Stimulated activated CD4-positive, alpha-beta T cell treated with anti-CD3 and anti-CD28 coated beads, Interleukin-12 subunit alpha, Interleukin-12 subunit beta, amount 100 ng/mL, for 4 hours (primary cell): ENCODE results near the gene PDE4D.

Source experiments
- DNase-seq: peaks from one replicate; pipeline ENCODE4 v3.0.0-alpha.2; 2020

The PDE4D gene

GRCh38 chr5:59648949-59649921 is 244.3 kb downstream of the PDE4D start:
- DNase-seq, result no peak

DNA sequence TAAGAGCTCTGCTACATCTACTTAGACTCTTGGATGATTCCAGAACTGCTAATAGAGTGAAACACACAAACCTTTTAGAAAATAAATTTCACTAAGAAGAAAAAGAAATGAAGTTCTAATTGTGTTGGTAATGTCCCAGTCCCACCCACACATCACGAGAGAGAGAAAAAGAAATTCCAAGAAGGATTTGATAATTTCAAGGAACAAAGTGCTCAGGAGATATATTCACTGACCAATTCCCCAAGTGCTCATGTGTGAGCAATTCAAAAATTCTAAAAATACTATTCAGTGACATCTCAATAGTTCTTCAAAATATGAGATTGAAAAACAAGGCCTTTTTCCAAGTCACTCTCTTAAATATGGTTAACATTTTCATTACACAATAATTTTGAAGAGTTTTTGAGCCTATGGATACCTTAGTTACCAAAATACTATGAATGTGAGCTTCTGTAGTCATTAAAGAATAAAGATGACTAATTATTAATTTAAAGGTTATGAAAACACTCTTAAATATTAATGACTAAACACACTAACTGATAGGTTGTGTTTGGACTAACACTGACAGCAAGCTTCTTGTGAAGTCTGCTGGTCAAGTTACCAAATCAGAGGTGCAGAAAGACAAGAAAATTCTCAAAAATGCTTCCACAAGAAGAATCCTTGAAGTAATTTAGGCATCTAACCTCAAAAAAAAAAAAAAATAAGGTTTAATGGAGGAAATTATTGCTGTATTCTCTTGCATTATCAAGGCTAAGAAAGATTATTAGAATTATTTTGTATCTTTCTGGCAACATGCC is 245.3 kb downstream of the PDE4D start:
- DNase-seq, result no peak

GRCh38 chr5:59645380-59645779 is 248.1 kb downstream of the PDE4D start:
- DNase-seq, result no peak

DNA sequence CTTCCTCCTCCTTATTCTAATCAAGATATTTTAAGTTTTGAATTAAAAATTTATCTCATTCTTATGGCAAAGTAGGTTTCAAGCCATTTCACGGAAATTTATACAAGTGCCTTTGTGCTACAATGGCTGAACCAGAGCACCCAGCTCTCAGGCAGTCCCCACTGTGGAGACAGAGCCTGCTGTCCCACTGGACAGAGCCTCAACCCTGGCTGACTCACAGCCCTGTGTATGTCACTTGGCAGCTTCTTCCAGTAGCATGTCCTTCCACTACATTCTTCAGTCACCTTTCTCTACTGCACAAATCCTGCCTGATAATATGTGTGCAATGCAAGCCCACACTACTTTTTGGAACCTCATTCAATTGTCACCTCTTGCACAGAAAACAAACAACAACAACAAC is 253.1 kb downstream of the PDE4D start:
- DNase-seq, result no peak

- DNase-seq, result no peak
Observed at GRCh38 chr5:59637884-59638580, 255.5 kb downstream of the PDE4D start.

DNA sequence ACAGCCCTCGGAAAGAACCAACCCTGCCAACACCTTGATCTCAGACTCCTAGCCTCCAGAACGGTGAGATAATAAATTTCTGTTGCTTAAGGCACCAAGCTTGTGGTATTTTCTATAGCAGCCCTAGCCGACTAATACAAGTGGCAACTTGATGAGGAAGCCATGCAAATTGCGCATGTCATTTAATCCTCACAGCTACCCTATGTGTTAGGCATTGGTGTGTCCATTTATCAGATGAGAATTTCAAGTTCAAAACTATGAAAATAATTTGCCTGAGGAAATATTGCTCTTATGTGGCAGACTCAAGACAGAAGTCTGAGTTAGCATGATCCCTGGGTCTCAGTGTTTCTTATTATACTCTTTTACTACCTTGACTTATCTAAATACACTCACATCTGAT is 264.0 kb downstream of the PDE4D start:
- no peak for DNase-seq

DNA sequence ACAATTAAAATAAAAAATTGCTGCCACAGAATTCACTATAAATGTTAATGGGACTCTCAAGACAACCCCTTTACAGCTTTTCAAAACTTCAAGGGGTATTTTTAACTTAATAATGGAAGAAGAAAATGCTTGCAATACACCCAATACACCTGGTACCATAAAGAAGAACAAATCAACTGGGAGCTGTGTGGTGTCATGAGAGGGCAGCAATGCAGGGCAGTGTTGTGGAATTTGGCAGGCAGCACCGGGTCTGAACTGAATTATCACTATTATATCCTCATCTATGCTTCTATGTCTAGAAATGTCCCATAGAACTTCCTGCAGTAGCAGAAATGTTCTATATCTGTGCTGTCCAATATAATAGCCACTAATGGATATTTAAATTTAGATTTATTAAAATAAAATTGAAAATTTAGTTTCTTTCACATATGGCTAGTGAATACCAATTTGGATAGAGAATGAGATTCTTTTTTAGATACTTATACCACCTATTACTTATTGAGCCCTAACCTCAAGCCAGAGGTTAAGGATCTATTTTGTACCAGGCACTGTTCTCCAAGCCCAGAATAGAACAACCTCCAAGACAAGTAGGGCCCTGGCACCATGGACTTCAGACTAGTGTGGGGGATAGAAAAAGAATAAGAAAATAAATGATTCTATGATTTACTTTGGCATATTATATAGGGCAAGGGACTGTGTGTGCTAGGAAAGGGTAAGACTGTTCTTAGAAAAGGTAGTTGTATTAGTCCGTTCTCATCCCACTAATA is 265.3 kb downstream of the PDE4D start:
- DNase-seq, result no peak

- DNase-seq, result no peak
Observed at GRCh38 chr5:59624898-59625297, 268.6 kb downstream of the PDE4D start.

- DNase-seq, result no peak
Observed at GRCh38 chr5:59622848-59623247, 270.7 kb downstream of the PDE4D start.

- no peak for DNase-seq
Observed at GRCh38 chr5:59621477-59621876, 272.0 kb downstream of the PDE4D start.

- no peak for DNase-seq
Observed at GRCh38 chr5:59620535-59621212, 272.9 kb downstream of the PDE4D start.

GRCh38 chr5:59618644-59619043 is 274.9 kb downstream of the PDE4D start:
- no peak for DNase-seq

DNA sequence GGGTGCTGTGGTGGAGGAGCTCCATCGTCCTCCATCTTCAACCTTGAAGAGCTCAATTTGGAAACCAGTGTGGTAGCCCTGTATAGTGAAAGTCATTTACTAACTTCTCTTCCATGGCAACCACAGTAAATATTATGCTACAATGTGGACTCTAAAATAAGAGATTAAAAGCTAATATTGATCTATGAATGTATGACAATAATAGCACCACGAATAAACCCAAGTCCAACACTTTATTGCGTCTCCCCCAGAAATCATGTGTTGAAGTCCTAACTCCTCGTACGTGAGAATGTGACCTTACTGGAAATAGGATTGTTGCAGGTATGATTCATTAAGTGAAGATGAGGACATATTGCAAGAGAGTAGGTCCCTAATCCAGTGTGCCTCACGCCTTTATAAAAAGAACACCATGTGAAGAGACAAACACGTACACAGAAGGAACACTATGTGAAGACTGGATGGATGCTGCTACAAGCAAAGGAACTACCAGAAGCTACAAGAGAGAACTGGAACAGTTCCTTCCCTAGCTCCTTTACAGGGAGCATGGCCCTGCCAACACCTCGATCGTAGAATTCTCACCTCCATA is 276.2 kb downstream of the PDE4D start:
- DNase-seq, result no peak

GRCh38 chr5:59616413-59616812 is 277.1 kb downstream of the PDE4D start:
- DNase-seq, result no peak

DNA sequence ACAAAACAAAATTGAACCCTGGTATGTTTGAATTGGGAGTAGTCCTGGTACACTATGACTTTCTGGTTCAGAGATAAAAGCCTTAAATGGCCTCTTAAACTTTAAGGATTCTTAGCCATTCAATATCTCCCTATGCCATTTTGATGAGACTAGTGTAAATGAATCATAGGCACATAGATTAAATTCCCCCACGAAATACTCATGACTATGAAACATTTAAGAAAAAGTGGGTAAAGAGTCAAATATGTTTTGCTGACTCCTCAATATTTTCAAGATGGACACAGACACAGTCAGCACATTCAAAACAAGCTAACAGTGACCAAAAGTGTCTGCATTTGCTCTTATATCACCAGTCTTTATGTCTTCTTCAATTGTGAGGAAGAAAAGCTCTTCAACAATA is 278.3 kb downstream of the PDE4D start:
- DNase-seq, result no peak

DNA sequence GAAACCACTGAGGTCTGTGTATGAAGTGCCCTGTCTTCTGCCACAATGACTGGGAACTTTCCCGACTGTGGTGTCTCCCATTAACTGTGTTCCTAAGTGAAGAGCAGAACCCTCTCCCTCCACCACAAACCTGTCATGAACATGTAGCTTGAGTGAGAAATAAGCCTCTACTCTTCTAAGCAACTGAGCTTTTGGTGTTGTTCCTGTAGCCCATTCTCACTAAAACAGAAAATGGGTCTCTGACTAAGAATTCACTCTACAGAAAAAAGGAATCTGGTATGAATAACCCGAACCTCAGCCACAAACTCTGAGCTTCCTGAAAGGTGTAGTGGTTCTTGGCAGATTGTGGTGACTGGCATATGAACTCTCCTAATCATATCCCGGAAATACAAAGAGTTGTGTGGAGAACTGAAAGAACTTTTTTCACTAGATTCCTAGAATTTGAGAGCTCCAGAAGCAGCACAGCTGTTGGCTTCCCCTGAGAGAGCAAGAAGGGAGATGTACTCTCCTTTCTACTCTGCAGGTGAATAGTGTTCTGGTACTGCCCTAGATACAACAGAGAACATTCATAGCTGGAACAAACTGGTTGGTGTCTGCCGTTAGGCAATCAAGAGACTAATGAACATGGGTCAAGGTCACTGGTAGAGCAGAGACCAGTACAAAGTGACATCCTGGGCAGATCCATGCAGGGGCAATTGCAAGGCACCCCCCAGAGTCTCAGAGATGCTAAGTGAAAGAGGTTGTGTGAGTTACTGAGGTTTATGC is 283.8 kb downstream of the PDE4D start:
- no peak for DNase-seq

DNA sequence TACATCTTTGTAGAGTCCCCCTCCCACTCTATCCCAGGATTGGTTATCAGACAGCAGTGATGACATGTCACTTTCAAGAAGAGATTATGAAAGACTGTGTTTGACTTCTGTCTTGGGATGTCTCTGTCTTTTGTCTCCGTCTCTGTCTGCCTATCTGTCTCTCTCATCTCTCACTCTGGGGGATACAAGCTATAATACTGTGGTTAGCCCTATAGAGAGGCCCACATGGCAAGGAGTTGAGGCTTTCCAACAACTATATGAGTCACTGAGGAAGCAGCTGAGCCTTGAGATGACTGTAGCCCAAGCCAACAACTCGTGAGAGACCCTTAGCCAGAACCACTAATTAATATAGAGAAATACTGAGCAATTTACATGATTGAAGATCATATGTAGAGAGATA is 284.8 kb downstream of the PDE4D start:
- DNase-seq, result no peak

GRCh38 chr5:59607138-59607765 is 286.3 kb downstream of the PDE4D start:
- DNase-seq, result no peak

- DNase-seq, result no peak
Observed at GRCh38 chr5:59605915-59606314, 287.6 kb downstream of the PDE4D start.

- no peak for DNase-seq
Observed at GRCh38 chr5:59604111-59604510, 289.4 kb downstream of the PDE4D start.
